H9 (cell line): Measurements from ENCODE around the gene SNX21. TPM values are rescaled to one million over a fixed set of nuclear protein-coding genes. Genes with fewer than 3 reads are reported as not detected.
A peak's percentile ranks its signal among the peaks of the same experiment; 100 is the strongest.

ENCODE experiments used
- DNase-seq: peaks from one replicate; pipeline ENCODE4 v3.0.0-alpha.2; 2017
- H2AFZ ChIP-seq: one replicate; pipeline ENCODE4 v1.6.1; 2013; ENCODE audit warnings: mild to moderate bottlenecking, low read length, control low read depth, moderate library complexity
- H2AK5ac ChIP-seq: 2 replicates; pipeline ENCODE4 v1.6.1; 2013; ENCODE audit warnings: low read length, control low read depth, mixed read lengths; ENCODE audit not compliant: insufficient read length
- H2BK120ac ChIP-seq: one replicate; pipeline ENCODE4 v1.6.1; 2013; ENCODE audit warnings: low read depth, mild to moderate bottlenecking, low read length, control low read depth, inconsistent platforms; ENCODE audit not compliant: poor library complexity, severe bottlenecking
- H2BK12ac ChIP-seq: 2 replicates; pipeline ENCODE4 v1.6.1; 2013; ENCODE audit warnings: low read length, control low read depth, mixed read lengths, low read depth; ENCODE audit not compliant: insufficient read length
- H2BK15ac ChIP-seq: 2 replicates; pipeline ENCODE4 v1.6.1; 2013; ENCODE audit warnings: low read depth, low read length, control low read depth
- H2BK20ac ChIP-seq: one replicate; pipeline ENCODE4 v1.6.1; 2013; ENCODE audit warnings: low read depth, mild to moderate bottlenecking, low read length, control low read depth, inconsistent platforms; ENCODE audit not compliant: poor library complexity, severe bottlenecking
- H2BK5ac ChIP-seq: 2 replicates; pipeline ENCODE4 v1.6.1; 2013; ENCODE audit warnings: low read length, control low read depth, mixed read lengths; ENCODE audit not compliant: insufficient read length
- H3K14ac ChIP-seq: 2 replicates; pipeline ENCODE4 v1.6.1; 2013; ENCODE audit warnings: low read length, control low read depth; ENCODE audit not compliant: insufficient read depth
- H3K18ac ChIP-seq: 2 replicates; pipeline ENCODE4 v1.6.1; 2013; ENCODE audit warnings: low read depth, mild to moderate bottlenecking, mixed read lengths, low read length, control low read depth; ENCODE audit not compliant: insufficient read length
- H3K23ac ChIP-seq: 2 replicates; pipeline ENCODE4 v1.6.1; 2013; ENCODE audit warnings: low read length, control low read depth, mixed read lengths, low read depth; ENCODE audit not compliant: insufficient read length
- H3K23me2 ChIP-seq: 2 replicates; pipeline ENCODE4 v1.6.1; 2013; ENCODE audit warnings: low read depth, mild to moderate bottlenecking, mixed read lengths, low read length, control low read depth; ENCODE audit not compliant: insufficient read length, poor library complexity, severe bottlenecking
- H3K27ac ChIP-seq: 2 replicates; pipeline ENCODE4 v1.5.1; 2013; ENCODE audit warnings: low read length, control low read depth, mixed read lengths, low read depth; ENCODE audit not compliant: insufficient read length
- H3K27me3 ChIP-seq: 2 replicates; pipeline ENCODE4 v1.6.1; 2013; ENCODE audit warnings: low read length, control low read depth, inconsistent platforms; ENCODE audit not compliant: insufficient read depth
- H3K4ac ChIP-seq: 2 replicates; pipeline ENCODE4 v1.6.1; 2013; ENCODE audit warnings: low read depth, mild to moderate bottlenecking, control low read depth, inconsistent platforms, low read length, moderate library complexity
- H3K4me1 ChIP-seq: 2 replicates; pipeline ENCODE4 v1.6.1; 2013; ENCODE audit warnings: low read length, control low read depth, inconsistent platforms; ENCODE audit not compliant: insufficient read depth
- H3K4me2 ChIP-seq: 2 replicates; pipeline ENCODE4 v1.6.1; 2013; ENCODE audit warnings: low read length, control low read depth, mixed read lengths; ENCODE audit not compliant: insufficient read length, insufficient read depth
- H3K56ac ChIP-seq: 2 replicates; pipeline ENCODE4 v1.6.1; 2013; ENCODE audit warnings: low read depth, mild to moderate bottlenecking, mixed read lengths, low read length, control low read depth; ENCODE audit not compliant: insufficient read length
- H3K79me1 ChIP-seq: 2 replicates; pipeline ENCODE4 v1.6.1; 2013; ENCODE audit warnings: low read depth, mild to moderate bottlenecking, moderate library complexity, low read length, control low read depth, inconsistent platforms; ENCODE audit not compliant: insufficient read depth, poor library complexity, severe bottlenecking
- H3K79me2 ChIP-seq: 2 replicates; pipeline ENCODE4 v1.6.1; 2013; ENCODE audit warnings: low read length, control low read depth, inconsistent platforms; ENCODE audit not compliant: insufficient read depth
- H3K9ac ChIP-seq: 2 replicates; pipeline ENCODE4 v1.6.1; 2013; ENCODE audit warnings: low read length, control low read depth, mixed read lengths; ENCODE audit not compliant: insufficient read length; ENCODE audit errors: extremely low read depth
- H3K9me3 ChIP-seq: one replicate; pipeline ENCODE4 v1.6.1; 2013; ENCODE audit warnings: low read depth, low read length, inconsistent platforms; ENCODE audit not compliant: control insufficient read depth
- H3T11ph ChIP-seq: one replicate; pipeline ENCODE4 v1.6.1; 2013; ENCODE audit warnings: mild to moderate bottlenecking, low read length, control low read depth, inconsistent platforms
- H4K20me1 ChIP-seq: one replicate; pipeline ENCODE4 v1.6.1; 2013; ENCODE audit not compliant: control insufficient read depth, insufficient read length, insufficient read depth
- H4K5ac ChIP-seq: 2 replicates; pipeline ENCODE4 v1.6.1; 2013; ENCODE audit warnings: low read depth, mild to moderate bottlenecking, mixed read lengths, low read length, control low read depth; ENCODE audit not compliant: insufficient read length
- H4K8ac ChIP-seq: replicated peaks from 2 replicates; pipeline ENCODE4 v1.6.1; 2013; ENCODE audit warnings: low read length, control low read depth, mixed read lengths, low read depth; ENCODE audit not compliant: insufficient read length
- H4K91ac ChIP-seq: 2 replicates; pipeline ENCODE4 v1.6.1; 2013; ENCODE audit warnings: low read depth, mild to moderate bottlenecking, moderate library complexity, mixed read lengths, low read length, control low read depth; ENCODE audit not compliant: insufficient read length
- H3K27ac Mint-ChIP-seq, 3 experiments: 2 replicates in 2 of 3; 3 replicates in 1 of 3; pipeline ENCODE4 v1.8.0; 2020 to 2021; ENCODE audit warnings: mixed read lengths in 3 of 3, mild to moderate bottlenecking in 1 of 3, moderate library complexity in 1 of 3
- H3K27me3 Mint-ChIP-seq: 2 replicates; pipeline ENCODE4 v1.8.0; 2021; ENCODE audit warnings: low read depth, mild to moderate bottlenecking, moderate library complexity, mixed read lengths
- H3K36me3 Mint-ChIP-seq, 3 experiments: 2 replicates in 2 of 3; 3 replicates in 1 of 3; pipeline ENCODE4 v1.8.0; 2020 to 2021; ENCODE audit warnings: low read depth in 3 of 3, mixed read lengths in 3 of 3; ENCODE audit not compliant: insufficient read depth in 1 of 3
- H3K4me1 Mint-ChIP-seq, 2 experiments: 2 replicates each; pipeline ENCODE4 v1.8.0; 2020; ENCODE audit warnings: mixed read lengths in 2 of 2
- H3K4me3 Mint-ChIP-seq, 2 experiments: 2 replicates in 1 of 2; 3 replicates in 1 of 2; pipeline ENCODE4 v1.8.0; 2020 to 2021; ENCODE audit warnings: mild to moderate bottlenecking in 2 of 2, mixed read lengths in 2 of 2, moderate library complexity in 1 of 2
- H3K9me3 Mint-ChIP-seq, 2 experiments: 2 replicates in 1 of 2; 3 replicates in 1 of 2; pipeline ENCODE4 v1.8.0; 2020; ENCODE audit warnings: mild to moderate bottlenecking in 2 of 2, mixed read lengths in 2 of 2, moderate library complexity in 1 of 2
- CTCF ChIP-seq: fragments of 200-600 bp; sonication (generic); conservative IDR thresholded peaks from 3 replicates; pipeline ENCODE4 v1.8.0; 2021; ENCODE audit warnings: antibody characterized with exemption, mild to moderate bottlenecking
- WGBS: extraction: QIAGEN DNeasy Blood & Tissue Kit; methylation state at CpG from one replicate; pipeline ENCODE4 v1.1.7; 2013; ENCODE audit warnings: missing lambda C conversion rate, low lambda C conversion rate, mixed read lengths; ENCODE audit not compliant: insufficient read length; ENCODE audit errors: extremely low coverage; 5-methylcytosine and 5-hydroxymethylcytosine counted together
- total RNA-seq: library from RNA; stranded (reverse); gene quantifications from 2 replicates; pipeline ENCODE4 v1.2.1, GENCODE V29; 2021

The SNX21 gene
- total RNA-seq, 1 experiment from 2014 or later, result 20.5 TPM

DNA sequence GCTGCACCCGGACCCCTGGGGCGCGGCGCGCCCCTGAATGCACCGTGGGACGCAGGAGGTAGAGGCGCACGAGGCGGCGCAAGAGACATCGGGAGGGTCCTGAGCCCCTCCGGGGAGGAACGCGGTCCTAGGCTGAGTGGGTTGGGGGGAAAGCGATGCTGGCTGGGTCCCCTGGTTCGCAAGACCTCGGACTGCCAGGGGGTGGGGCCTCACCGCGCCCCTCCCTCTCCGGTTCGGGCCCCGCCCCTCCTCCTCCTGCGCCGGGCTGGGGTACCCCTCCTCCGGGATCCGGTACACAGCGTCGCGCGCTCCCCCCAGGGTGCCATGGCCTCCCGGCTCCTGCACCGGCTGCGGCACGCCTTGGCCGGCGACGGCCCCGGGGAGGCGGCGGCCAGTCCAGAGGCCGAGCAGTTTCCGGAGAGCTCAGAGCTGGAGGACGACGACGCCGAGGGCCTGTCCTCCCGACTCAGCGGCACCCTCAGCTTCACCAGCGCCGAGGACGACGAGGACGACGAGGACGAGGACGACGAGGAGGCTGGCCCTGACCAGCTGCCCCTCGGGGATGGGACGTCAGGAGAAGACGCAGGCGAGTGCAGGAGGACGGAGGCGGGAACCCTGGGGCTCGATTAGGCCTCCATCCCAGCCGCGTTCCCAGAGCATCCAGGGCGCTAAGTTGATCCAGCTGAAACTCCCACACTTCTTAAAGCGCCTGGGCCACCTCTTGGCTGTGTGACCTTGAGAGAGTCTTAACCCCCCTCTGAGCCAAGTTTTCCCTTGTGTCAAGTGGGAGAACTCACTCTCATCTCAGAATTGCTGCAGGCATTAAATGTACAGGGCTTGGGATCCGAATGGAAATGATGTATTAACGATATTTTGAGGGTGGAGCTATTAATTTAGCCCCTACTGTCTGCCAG is 541 bp downstream of the SNX21 start:
- Histone ChIP-seq H2AFZ (no peak overlapping the region), H3T11ph (no peak overlapping the region), H2BK12ac (peak overlapping the region; percentile 17), H3K4me2 (peak overlapping the region; percentile 80), H3K23ac (no peak overlapping the region), H2BK5ac (no peak overlapping the region), H3K9me3 (no peaks in the 10 kb centered on the region), H2BK15ac (no peak overlapping the region), H4K5ac (no peak overlapping the region), H2BK120ac (no peak overlapping the region), H4K20me1 (no peaks in the 10 kb centered on the region), H2BK20ac (no peak overlapping the region), H3K79me2 (no peaks in the 10 kb centered on the region), H4K8ac (no peak overlapping the region), H3K4me1 (peaks cover 4% of the 10 kb centered on the region; the same call in 1 of the 2 replicates), H2AK5ac (no peak overlapping the region), H3K27ac (no peak overlapping the region), H3K18ac (peak overlapping the region; percentile 68), H3K9ac (peak overlapping the region; percentile 67), H3K4ac (no peak overlapping the region), H3K14ac (peak overlapping the region; percentile 78), H3K27me3 (no peaks in the 10 kb centered on the region), H3K23me2 (peaks cover 9% of the 10 kb centered on the region), H4K91ac (no peak overlapping the region), H3K56ac (no peak overlapping the region), H3K79me1 (peaks cover 5% of the 10 kb centered on the region)
- Mint-ChIP-seq H3K36me3 (peaks cover 2 to 31% (median 29%) of the 10 kb centered on the region in 3 experiments; a peak in 6 of 7 replicates), H3K4me3 (peak overlapping the region; percentile 75 to 88), H3K27me3 (no peaks in the 10 kb centered on the region), H3K27ac (peak overlapping the region in 1 of 3 experiments; percentile 52; a peak in 1 of 7 replicates), H3K4me1 (peaks cover 23 to 25% of the 10 kb centered on the region in 2 experiments), H3K9me3 (no peaks in the 10 kb centered on the region)
- WGBS, result no CpG with 5 or more reads among the region's 71 CpGs
- peak; percentile 89 for DNase-seq
- TF ChIP-seq CTCF, result no peak
